DND-41 (cell line): ENCODE measurements around the gene ZXDB.

Experiments
- EZH2 ChIP-seq: IDR thresholded peaks from 3 replicates; pipeline ENCODE4 v1.6.1; 2012; ENCODE audit warnings: borderline replicate concordance, low read depth, mild to moderate bottlenecking, moderate library complexity, low read length, inconsistent platforms; ENCODE audit not compliant: severe bottlenecking
- TF ChIP-seq, protein P1 (sequence below): IDR thresholded peaks from 2 replicates; pipeline ENCODE4 v1.5.1; 2012; ENCODE audit warnings: borderline replicate concordance, low read length, moderate library complexity, mild to moderate bottlenecking; ENCODE audit not compliant: poor library complexity, severe bottlenecking; ENCODE audit errors: extremely low read depth

DNA sequence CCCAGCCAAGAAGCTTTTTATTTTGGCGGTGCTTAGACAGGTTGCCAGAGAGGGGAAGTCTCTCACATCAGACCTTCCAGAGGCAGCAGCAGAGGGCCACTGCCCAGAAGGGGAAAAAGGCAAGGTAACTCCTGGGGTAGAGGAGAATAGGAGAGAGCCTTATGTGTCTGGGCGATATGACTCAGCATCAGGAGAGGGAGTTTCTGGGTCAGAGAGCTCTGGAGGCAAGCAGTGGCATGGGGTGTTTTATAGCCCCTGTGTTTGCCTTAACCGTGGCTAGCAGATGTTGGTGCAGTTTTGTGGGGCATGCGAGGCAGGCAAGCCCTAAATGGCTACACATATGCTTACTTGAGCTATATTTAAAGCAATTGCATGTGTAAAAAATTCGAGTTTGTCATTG is 8.3 kb upstream of the ZXDB start:
- TF ChIP-seq, protein P1, sequence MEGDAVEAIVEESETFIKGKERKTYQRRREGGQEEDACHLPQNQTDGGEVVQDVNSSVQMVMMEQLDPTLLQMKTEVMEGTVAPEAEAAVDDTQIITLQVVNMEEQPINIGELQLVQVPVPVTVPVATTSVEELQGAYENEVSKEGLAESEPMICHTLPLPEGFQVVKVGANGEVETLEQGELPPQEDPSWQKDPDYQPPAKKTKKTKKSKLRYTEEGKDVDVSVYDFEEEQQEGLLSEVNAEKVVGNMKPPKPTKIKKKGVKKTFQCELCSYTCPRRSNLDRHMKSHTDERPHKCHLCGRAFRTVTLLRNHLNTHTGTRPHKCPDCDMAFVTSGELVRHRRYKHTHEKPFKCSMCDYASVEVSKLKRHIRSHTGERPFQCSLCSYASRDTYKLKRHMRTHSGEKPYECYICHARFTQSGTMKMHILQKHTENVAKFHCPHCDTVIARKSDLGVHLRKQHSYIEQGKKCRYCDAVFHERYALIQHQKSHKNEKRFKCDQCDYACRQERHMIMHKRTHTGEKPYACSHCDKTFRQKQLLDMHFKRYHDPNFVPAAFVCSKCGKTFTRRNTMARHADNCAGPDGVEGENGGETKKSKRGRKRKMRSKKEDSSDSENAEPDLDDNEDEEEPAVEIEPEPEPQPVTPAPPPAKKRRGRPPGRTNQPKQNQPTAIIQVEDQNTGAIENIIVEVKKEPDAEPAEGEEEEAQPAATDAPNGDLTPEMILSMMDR: no peak
- no peak for TF ChIP-seq EZH2
